Right ventricle myocardium inferior (tissue), 1 donor: ENCODE data around the gene CYTH2. TPM values are rescaled to one million over a fixed set of nuclear protein-coding genes. Genes with fewer than 3 reads are reported as not detected.
A peak's percentile ranks its signal among the peaks of the same experiment; 100 is the strongest.
"Not testable (repeated sequence)": the region's sequence is repeated elsewhere in the genome, so short reads cannot be mapped to it uniquely, and the experiment has no call there.

Source experiments
- ATAC-seq: fragments of 200-7000 bp; cut with Tn5 transposase; one replicate; pipeline ENCODE4 v1.9.1; 2020; ENCODE audit warnings: mild to moderate bottlenecking, moderate library complexity
- DNase-seq: peaks from one replicate; pipeline ENCODE4 v3.0.0; 2021; ENCODE audit errors: missing footprints
- intact Hi-C: fragments of 100-400 bp; cut with DNase I; formaldehyde crosslinking; loops from one replicate; pipeline ENCODE4 v1.11.0; 2022
- total RNA-seq: library from RNA; stranded (reverse); fragmentation: NEBNext Ultra II Directional; extraction: Animal tissue kit (Norgen Biotek cat#: 25700); gene quantifications from one replicate; pipeline ENCODE4 v1.2.1, GENCODE V29; 2021
- donor health status: DM: no; HTN: yes; CAD: no; lungs with severe emphysema.

CYTH2 gene
- total RNA-seq, 1 donor from 2014 or later, result 30.7 TPM

DNA sequence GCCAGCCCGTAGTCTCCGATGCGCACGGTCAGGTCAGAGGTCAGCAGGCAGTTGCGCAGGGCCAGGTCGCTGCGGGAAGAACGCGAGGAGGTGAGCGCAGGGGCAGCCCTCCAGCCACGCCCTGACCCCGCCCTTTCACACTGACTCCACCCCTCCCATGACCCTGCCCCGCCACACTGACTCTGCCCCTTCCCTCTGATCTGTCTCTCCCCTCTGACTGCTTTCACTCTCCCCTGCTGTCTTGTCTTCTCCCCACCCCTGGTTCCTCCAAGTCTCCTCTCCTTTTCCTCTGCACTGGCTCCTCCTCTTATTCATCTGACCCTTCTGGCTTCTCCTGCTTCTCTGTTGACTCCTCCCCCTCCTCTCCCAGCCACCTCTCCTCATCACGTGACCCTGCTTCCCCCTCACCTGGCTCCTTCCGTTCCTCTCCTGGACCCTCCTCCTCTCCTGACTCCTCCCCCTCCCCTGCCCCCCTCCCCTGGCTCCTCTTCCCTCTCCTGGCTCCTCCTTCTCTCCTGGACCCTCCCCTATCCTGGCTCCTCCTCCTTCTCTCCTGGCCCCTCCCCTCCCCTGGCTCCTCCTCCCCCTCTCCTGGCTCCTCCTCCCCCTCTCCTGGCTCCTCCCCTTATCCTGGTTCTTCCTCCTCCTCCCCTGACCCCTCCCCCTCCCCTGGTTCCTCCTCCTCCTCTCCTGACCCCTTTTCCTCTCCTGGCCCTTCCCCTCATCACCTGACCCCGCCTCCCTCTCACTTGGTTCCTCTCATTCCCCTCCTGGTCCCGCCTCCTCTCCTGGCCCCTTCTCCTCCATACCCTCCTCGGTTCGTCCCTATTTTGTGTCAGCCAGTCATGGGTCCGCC, 32.6 kb downstream of the CYTH2 start:
- intact Hi-C loops, result no loop called here
- no peak for DNase-seq
- peak; percentile 37 for ATAC-seq

DNA sequence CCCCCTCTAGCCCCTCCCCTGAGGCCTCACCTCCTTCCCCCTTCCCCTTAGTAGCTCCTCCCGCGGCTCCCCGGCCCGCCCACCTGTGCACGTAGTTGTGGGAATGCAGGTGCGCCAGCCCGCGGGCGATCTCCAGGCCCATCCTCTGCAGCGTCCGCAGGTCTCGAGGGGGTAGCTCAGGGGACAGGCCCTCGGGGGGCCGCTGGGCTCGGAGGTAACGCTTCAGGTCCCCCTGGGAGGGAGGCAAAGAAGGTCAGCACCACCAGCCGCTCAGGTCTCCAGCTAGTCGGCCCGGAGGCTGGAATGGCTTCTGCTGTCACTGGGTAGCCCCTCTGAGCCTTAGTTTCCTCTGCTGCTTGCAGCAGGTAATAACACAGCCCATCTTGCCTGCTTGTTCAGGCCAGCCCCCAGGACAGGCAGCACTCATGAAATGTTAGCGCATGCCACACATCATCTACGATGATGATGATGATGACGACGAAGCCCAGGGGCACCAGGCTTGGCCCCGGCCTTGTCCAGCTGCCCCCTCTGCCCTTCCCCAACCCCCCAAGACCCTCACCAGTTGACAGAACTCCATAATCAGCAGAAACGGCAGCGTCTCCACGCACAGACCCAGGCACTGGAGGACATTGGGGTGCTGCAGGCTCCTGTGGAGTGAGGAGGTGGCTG, 33.3 kb downstream of the CYTH2 start:
- intact Hi-C loops, result no loop called here
- DNase-seq, result no peak
- ATAC-seq, result no peak

DNA sequence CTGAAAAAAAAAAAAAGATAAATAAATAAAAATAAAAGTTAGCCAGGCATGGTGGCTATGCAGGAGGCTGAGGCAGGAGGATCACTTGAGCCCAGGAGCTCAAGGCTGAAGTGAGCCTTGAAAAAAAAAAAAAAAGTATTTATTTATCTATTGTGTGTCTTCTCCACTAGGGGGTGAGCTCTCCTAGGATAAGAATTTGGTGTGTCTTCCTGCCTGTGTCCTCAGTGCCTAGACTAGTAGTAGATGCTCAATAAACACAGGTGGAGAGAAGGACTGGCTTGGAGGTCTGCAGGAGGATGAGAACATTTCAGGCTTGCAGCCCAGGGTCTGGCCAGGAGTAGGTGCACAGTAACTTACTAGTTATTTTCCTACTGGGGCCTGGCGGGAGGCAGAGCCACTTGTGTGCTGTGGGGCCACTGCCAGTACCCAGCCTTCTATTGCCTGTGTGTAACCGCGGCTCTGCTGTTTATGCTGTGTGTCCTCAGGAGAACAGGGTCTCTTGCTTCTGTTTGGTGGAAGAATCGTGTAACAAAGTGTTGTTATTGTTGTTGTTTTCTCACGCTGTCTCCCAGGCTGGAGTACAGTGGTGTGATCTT, 37.1 kb downstream of the CYTH2 start:
- DNase-seq, result peak; percentile 4
- intact Hi-C loops, result loop anchor here (5.0 kb wide), 1 partner anchor 76 kb away; no protein-coding TSS in a partner anchor

DNA sequence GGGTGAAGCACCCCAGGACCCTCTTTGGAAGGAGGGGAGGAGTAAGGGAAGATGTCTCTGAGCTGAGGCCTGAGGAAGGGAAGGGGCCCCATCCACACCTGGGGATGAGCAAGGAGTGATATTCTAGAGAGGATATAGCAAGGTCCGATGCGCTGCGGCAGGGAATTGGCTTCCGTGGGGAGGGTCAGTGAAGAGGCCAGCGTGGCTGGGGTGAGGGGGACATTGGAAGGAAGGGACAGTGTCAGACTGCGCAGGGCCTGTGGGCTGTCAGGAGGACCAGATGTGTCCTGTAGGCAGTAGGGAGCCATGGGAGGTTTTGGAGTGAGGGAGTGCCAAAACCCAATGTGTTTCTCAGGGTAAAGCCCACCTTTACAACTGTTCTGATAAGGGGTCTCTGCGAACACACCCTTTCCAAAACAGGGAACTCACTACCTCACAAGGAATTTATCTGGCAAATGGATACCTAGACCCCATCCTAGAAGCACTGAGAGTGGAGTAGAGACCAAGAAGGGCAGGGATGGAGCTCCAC, 38.8 kb downstream of the CYTH2 start:
- no peak for ATAC-seq
- intact Hi-C loops, result loop anchor here (5.0 kb wide), 1 partner anchor 74 kb away; no protein-coding TSS in a partner anchor
- DNase-seq, result no peak

More for the DNA sequence above, 37.1 kb downstream of the CYTH2 start:
- no peak for ATAC-seq

DNA sequence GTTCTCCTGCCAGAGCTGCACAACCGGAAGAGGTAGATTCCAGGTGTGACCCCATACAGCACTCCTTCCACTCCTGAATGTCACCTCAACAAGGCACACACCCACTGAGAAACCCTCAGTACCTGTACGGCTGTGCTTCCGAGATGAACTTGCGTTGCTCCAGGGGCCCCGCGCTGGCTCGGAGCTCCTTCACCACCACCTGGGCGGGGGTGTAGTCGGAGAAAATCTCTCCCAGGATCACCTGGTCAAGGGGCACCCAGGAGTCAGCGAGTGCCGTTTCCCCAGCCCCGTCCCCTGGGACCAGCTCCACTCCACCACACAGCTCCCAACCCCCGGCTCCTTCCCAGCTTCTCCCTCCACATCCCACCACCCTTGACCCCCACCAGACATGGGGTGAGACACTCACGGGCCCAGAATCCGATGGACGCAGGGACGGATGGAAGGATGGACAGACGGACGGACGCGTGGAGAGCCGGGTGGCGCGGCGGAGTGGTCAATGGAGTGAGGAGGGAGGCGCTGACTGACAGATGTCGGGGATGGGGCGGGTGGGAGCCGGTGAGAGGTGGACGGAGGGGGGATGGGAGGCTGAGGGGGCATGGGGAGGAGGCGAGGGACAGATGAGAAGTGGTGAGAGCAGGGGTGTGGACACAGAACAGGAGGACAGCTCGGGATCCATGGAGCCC, 39.7 kb downstream of the CYTH2 start:
- intact Hi-C loops, result loop anchor here (5.0 kb wide), 1 partner anchor 73 kb away; no protein-coding TSS in a partner anchor
- DNase-seq (no peak), ATAC-seq (no peak)

DNA sequence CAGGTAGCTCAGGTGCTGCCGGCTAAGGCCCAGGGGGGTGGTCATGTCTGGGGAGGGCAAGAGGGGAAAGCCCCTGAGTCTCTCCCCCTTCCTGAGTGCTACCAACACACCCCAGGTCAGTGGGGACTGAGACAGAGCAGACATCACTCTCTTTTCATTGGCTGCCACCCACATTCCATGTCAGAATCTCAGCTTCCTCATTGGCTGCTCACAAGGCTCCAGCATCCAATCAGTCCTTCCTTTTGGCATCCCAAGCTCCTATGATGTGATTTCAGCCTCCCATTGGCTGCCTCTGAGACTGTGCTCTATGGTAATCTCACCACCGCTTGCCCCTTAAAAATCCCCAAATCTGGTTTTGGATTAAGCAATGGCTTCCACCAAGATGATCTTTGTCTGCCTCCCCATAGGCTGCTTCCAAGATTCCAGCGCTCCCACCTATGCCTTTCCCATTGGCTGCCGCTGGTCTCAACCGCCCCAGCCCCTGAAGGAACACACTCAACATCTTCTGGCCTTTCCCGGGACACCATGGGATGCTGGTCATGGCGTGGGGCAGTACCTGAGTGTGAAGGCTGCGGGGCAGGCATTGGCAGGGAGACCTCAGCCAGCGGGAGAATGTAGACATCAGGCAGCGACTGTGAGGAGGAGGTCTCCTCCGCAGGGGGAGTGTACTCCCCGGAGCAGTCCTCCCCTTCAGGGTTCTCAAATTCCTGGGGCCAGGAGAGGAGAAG, 40.5 kb downstream of the CYTH2 start:
- intact Hi-C loops, result loop anchor here (5.0 kb wide), 2 partner anchors 63 to 73 kb away; no protein-coding TSS in a partner anchor

DNA sequence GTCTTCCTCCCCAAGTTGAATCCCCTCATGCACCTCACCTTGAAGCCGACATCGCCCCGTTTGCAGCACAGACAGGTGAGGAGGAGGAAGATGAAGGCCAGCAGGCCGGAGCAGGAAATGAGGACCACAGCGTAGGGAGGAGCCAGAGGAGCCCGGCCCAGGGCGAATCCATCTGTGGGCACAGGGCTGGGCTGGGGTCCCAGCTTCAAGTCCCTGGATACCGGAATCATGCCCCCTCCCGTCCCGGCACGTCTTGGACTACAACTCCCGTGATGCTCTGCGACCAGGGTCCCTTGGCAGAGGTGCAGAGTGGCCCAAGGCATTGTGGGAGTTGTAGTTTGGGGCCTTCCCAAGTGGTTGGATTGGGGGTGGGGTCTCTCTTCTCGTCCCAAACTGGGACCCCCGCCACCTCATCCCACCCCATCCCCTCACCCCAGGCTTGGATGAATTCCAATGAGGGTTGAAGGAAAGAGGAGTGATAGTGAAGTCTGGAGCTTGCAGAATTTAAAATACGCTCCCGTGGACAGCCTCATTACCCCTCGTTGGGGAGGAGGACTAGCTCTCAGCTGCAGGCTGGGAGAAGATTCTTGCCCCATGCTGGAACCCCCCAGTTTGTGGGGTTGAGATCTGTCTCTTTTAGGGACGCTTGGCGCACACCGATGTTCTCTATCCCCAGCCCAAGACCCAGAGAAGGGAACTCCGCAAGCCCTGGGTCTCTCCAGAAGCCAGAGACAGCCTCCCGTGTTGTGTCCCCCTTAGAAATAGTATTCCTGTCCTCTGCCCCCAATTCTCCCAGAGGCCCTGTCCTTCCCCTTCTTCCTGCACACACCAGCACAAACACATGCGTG, 41.5 kb downstream of the CYTH2 start:
- peak; percentile 68 for ATAC-seq
- DNase-seq, result no peak
- intact Hi-C loops, result loop anchor here (5.0 kb wide), 1 partner anchor 62 kb away; no protein-coding TSS in a partner anchor

More for the DNA sequence above, 40.5 kb downstream of the CYTH2 start:
- no peak for ATAC-seq
- DNase-seq, result no peak

DNA sequence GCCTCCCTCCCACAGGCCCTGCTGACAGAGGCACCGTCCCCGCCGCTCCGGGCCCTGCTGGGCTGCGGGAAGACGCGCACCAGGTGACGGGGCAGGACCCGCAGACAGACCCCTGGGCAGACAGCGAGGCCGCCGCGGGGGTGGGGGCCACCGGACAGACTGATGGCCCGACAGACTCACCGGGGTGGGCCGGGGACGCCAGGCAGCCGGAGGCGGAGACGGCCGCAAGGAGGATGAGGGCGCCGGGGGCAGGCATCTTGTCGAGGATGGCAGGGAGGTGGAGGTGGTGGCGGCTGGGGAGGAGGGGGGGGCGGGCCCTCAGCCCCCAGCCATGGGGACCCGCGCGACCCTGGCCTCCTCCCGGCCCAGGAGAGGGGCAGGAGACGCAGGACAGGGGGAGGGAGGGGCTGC, 42.2 kb downstream of the CYTH2 start:
- intact Hi-C loops, result loop anchor here (5.0 kb wide), 1 partner anchor 61 kb away; no protein-coding TSS in a partner anchor
- no peak for ATAC-seq
- no peak for DNase-seq

DNA sequence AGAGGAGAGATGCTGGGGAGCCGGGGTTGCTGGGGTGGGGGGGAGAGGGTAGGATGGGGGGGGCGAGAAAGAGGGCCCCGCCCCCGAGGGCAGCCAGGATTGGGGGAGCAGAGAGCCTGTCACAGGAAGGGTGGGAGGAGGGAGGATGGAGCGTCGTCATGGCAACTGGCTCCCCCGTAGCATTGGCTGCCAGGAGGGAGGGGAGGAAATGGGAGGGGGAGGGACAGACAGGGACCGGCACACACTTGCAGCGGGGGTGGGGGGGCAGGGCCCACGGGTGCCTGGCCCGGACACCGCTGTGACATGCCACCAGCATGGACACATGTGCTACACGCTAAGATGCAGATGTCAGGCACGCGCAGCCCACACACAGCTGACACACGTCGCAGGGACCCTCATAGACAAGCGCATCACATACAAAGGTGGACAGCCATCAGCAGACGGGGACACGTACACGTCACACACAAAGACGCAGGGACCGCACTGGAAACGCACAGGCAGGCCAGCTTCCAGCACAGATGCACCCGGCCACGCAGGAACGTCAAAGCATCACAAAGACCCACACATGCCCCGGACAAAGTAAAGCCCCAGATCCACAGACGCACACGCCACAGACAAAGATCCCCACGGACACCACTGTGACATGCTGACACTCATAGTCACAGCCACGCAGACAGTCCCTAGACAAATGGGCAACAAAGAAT, 42.8 kb downstream of the CYTH2 start, which contains the start of gene LMTK3:
Gene LMTK3 (minus strand): TSS at position 36 of the 704 bp plus-strand sequence. CDS start 259 bp downstream, outside the sequence.
- DNase-seq (no peak), ATAC-seq (no peak)
- intact Hi-C loops, result loop anchor here (5.0 kb wide), 1 partner anchor 60 kb away; no protein-coding TSS in a partner anchor

DNA sequence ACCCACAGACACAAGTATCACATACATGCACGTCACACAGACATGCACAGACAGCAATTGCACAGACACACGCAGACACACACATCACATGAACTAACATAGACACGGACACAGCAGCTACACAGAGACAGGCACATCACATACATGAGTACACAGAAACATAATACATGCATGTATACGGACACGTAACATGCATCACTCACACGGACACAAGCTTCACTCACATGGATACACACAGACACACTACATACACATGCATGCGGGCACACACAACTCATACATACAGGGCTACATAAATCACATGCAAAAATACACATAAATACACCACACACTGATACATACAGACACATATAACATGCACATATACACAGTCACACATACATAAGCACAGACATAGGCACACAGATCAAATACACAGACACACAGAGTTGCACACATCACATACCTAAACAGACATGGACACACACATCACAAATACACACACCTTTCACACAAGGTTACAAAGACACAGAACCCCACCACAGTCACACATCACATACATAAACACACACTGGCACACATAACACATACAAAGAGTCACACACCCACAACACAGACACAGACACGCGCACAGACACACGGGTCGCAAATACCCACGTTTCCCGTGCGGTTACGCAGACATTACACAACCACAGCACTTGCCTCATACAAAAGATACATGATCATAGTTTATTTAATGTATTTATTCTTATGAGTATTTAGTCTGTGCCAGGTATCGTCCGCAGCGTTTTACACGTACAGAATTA, 43.5 kb downstream of the CYTH2 start:
- intact Hi-C loops, result loop anchor here (5.0 kb wide), 1 partner anchor 60 kb away; no protein-coding TSS in a partner anchor
- ATAC-seq (no peak), DNase-seq (no peak)

DNA sequence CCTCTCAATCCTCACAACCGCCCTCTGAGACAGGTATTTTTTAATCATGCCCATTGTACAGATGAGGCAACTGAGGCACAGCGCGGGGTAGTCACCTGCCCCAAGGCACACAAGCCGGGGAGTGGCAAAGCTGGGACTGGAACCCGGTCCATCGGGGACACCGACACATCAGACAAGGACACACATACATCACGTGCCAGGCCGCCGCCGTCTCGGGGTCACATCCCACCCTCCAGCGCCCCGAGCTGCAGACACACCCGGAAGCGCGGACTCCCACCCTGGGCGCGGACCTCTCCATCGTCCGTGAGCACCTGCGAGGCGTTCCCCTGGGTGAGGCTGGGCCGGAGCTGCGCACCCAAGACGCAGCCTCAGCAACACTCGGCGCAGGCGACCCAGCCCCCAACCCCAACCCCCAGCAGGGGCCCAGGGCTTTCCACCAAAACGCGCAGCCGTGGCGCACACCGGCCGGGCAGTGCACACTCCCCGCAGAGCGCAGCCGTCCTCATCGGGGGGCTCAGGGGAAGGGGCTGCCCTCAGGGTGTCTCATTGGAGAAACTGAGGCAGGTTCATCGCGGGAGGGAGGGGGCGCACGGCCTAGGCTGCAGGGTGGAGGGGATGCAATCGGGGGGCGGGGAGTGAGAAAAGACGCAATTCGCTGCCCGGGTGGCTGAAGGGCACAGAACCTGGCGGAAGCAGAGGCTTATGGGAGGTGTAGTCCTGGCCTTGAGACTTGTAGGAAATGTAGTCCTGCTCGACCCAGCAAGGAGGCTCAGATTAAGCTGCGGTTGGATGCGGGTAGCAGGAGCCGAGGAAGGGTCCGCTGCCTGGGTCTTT, 44.3 kb downstream of the CYTH2 start:
- DNase-seq (peak; percentile 81), ATAC-seq (peak; percentile 84)
- intact Hi-C loops, result loop anchor here (5.0 kb wide), 1 partner anchor 59 kb away; no protein-coding TSS in a partner anchor

DNA sequence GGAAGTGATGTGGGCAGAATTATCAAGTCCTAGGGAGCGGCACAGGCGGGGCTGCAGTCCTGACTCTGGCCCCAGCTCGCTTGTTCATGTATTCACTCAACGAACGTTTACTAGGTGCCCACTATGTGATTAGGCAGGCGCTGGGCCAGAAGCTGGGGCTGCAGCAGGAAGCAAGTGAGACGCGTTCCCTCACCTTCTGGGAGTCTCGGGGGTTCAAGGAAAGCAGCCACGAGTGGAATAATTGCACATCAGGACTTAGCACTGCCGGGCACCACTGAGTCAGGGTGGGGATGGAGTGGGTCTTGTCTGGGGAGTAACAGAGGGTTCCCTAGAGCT, 44.9 kb downstream of the CYTH2 start:
- DNase-seq, result no peak
- intact Hi-C loops, result loop anchor here (5.0 kb wide), 1 partner anchor 58 kb away; no protein-coding TSS in a partner anchor
- ATAC-seq, result no peak

DNA sequence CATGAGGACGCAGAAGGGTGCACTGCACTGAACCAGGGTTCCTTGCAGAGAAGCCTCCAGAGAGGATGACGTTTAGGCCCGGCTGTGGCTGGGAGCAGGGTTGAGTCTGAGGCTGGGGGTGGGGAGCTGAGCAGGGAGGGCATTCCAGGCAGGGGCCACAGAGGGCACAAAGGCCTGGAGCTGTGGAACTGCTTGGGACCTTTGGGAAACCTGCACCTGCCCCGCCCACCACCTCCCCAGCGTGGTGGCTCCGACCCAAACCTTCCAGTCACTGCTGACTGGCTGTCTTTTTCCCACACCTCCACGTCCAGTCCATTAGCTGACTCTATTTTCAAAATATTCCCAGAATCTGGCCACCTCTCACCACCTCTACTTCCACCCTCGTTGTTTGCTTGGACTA, 47.4 kb downstream of the CYTH2 start:
- intact Hi-C loops, result no loop called here
- ATAC-seq (no peak), DNase-seq (no peak)

DNA sequence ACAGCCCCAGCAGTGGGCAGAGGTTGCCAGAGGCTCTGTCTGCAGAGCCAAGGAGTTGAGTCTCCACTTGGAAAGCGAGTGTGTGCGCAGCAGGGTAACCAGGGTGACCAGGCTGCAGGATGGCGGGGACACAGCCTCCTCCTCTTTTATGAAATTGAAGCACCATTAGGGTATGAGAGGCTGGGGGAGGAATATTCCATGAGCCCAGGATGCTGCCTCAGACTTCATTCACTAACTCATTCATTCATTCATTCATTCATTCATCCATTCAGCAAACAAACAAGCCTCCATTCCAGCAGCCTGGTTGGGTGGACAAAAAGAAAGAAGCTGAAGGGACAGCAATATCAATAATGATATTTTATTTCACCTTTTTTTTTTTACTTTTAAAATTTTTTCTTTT, 49.0 kb downstream of the CYTH2 start:
- intact Hi-C loops, result no loop called here
- ATAC-seq (no peak), DNase-seq (no peak)

DNA sequence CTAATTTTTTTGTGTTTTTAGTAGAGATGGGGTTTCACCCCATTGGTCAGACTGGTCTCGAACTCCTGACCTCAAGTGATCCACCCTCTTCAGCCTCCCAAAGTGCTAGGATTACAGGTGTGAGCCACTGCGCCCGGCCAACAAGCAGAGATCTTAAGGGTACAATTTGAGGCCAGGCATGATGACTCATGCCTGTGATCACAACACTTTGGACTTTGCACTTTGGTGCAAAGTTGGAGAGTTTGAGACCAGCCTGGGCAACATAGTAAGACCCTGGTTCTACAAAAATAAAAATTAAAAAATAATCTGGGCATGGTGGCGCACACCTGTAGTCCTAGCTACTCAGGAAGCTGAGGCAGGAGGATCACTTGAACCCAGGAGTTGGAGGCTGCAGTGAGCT, 50.3 kb downstream of the CYTH2 start:
- DNase-seq, intact Hi-C loops: not testable (repeated sequence)

More for the DNA sequence above, 50.3 kb downstream of the CYTH2 start:
- ATAC-seq, result not testable (repeated sequence)
